Loucy (cell line): ENCODE data around the gene EEF1A2.

ENCODE experiments used
- H2AFZ ChIP-seq: fragments of 200-600 bp; sonication (generic); 2 replicates; pipeline ENCODE4 v1.6.0; 2016; ENCODE audit warnings: antibody characterized with exemption, mild to moderate bottlenecking, low read length, moderate library complexity
- H3F3A ChIP-seq: fragments of 200-600 bp; 2 replicates; pipeline ENCODE4 v1.6.0; 2016; ENCODE audit warnings: antibody characterized with exemption, low read depth, mild to moderate bottlenecking
- H3K27me3 ChIP-seq: fragments of 200-600 bp; sonication (generic); 2 replicates; pipeline ENCODE4 v1.6.1; 2014; ENCODE audit warnings: low read length, mild to moderate bottlenecking; ENCODE audit not compliant: insufficient read depth, poor library complexity, severe bottlenecking
- H3K36me3 ChIP-seq: fragments of 200-600 bp; sonication (generic); 2 replicates; pipeline ENCODE4 v1.6.1; 2016; ENCODE audit warnings: low read length; ENCODE audit not compliant: insufficient read depth
- H3K4me1 ChIP-seq: fragments of 200-600 bp; sonication (generic); 2 replicates; pipeline ENCODE4 v1.5.1; 2014; ENCODE audit warnings: low read length, mild to moderate bottlenecking; ENCODE audit not compliant: insufficient read depth, poor library complexity, severe bottlenecking
- H3K4me2 ChIP-seq: fragments of 200-600 bp; sonication (generic); 2 replicates; pipeline ENCODE4 v1.6.0; 2014; ENCODE audit warnings: antibody characterized with exemption, low read length, low read depth, mild to moderate bottlenecking; ENCODE audit not compliant: poor library complexity, severe bottlenecking
- H3K4me3 ChIP-seq: fragments of 200-600 bp; sonication (generic); 2 replicates; pipeline ENCODE4 v1.5.1; 2014; ENCODE audit warnings: low read length, mild to moderate bottlenecking, mixed read lengths; ENCODE audit not compliant: poor library complexity, severe bottlenecking
- H3K79me2 ChIP-seq: fragments of 200-600 bp; sonication (generic); 2 replicates; pipeline ENCODE4 v1.6.1; 2014; ENCODE audit warnings: low read length; ENCODE audit not compliant: insufficient read depth
- H3K9ac ChIP-seq: fragments of 200-600 bp; sonication (generic); 2 replicates; pipeline ENCODE4 v1.6.0; 2014; ENCODE audit warnings: mild to moderate bottlenecking, low read depth, low read length, moderate library complexity; ENCODE audit not compliant: poor library complexity, severe bottlenecking
- H3K9me2 ChIP-seq: fragments of 200-600 bp; sonication (generic); replicated peaks from 2 replicates; pipeline ENCODE4 v1.6.1; 2016; ENCODE audit warnings: low read depth, low read length, mixed read lengths
- H3K9me3 ChIP-seq: fragments of 200-600 bp; sonication (generic); 2 replicates; pipeline ENCODE4 v1.6.1; 2014; ENCODE audit warnings: mild to moderate bottlenecking, antibody characterized with exemption, low read length, low read depth; ENCODE audit not compliant: insufficient read depth
- H4K20me1 ChIP-seq: fragments of 200-600 bp; sonication (generic); 2 replicates; pipeline ENCODE4 v1.6.0; 2014; ENCODE audit warnings: antibody characterized with exemption, low read length, mild to moderate bottlenecking; ENCODE audit not compliant: insufficient read depth, poor library complexity, severe bottlenecking
- CTCF ChIP-seq: fragments of 200-600 bp; sonication (generic); conservative IDR thresholded peaks from 2 replicates; pipeline ENCODE4 v1.5.1; 2014; ENCODE audit warnings: mild to moderate bottlenecking, antibody characterized with exemption, low read length
- EZH2phosphoT487 ChIP-seq: fragments of 200-600 bp; IDR thresholded peaks from 2 replicates; pipeline ENCODE4 v1.6.1; 2018; ENCODE audit warnings: antibody characterized with exemption, mild to moderate bottlenecking, moderate library complexity, borderline replicate concordance

The EEF1A2 gene

GRCh38 chr20:63491635-63492230 is 7.2 kb downstream of the EEF1A2 start:
- Histone ChIP-seq H3K4me3 (no peak overlapping the region), H3K4me2 (no peak overlapping the region), H3K9me2 (no peaks in the 10 kb centered on the region), H3K27me3 (no peaks in the 10 kb centered on the region), H3K9me3 (no peaks in the 10 kb centered on the region), H3K36me3 (no peaks in the 10 kb centered on the region), H2AFZ (no peak overlapping the region), H3K79me2 (no peaks in the 10 kb centered on the region), H3F3A (no peaks in the 10 kb centered on the region), H4K20me1 (no peaks in the 10 kb centered on the region), H3K9ac (no peak overlapping the region), H3K4me1 (no peaks in the 10 kb centered on the region)
- TF ChIP-seq CTCF (no peak), EZH2phosphoT487 (no peak)

- Histone ChIP-seq H3K36me3 (no peaks in the 10 kb centered on the region), H4K20me1 (no peaks in the 10 kb centered on the region), H3K9ac (no peak overlapping the region), H3K9me3 (no peaks in the 10 kb centered on the region), H3K27me3 (no peaks in the 10 kb centered on the region), H2AFZ (no peak overlapping the region), H3K4me3 (no peak overlapping the region), H3K9me2 (no peaks in the 10 kb centered on the region), H3K4me2 (no peak overlapping the region), H3K4me1 (no peaks in the 10 kb centered on the region), H3F3A (no peaks in the 10 kb centered on the region), H3K79me2 (no peaks in the 10 kb centered on the region)
- TF ChIP-seq CTCF (no peak), EZH2phosphoT487 (no peak)
These were observed 7.8 kb downstream of the EEF1A2 start for GRCh38 chr20:63491078-63491477.

GRCh38 chr20:63490416-63490815 is 8.5 kb downstream of the EEF1A2 start:
- Histone ChIP-seq H2AFZ (no peak overlapping the region), H3F3A (no peaks in the 10 kb centered on the region), H3K9ac (no peak overlapping the region), H3K4me3 (no peak overlapping the region), H3K27me3 (no peaks in the 10 kb centered on the region), H3K4me1 (no peaks in the 10 kb centered on the region), H4K20me1 (no peaks in the 10 kb centered on the region), H3K9me2 (no peaks in the 10 kb centered on the region), H3K9me3 (no peaks in the 10 kb centered on the region), H3K4me2 (no peak overlapping the region), H3K79me2 (no peaks in the 10 kb centered on the region), H3K36me3 (no peaks in the 10 kb centered on the region)
- TF ChIP-seq EZH2phosphoT487 = no peak
